ENCODE results near the gene DUSP3.

- TF ChIP-seq CTCF (conservative IDR thresholded peaks at IDR 0.05): no peak
- TF ChIP-seq EZH2 (IDR thresholded peaks at IDR 0.05; ENCODE audit: low read depth): no peak
These were observed 29.3 kb upstream of the DUSP3 start for GRCh38 chr17:43808076-43808475.

Data from PC-9 (cell line).